Activated CD8-positive, alpha-beta memory T cell treated with anti-CD3 and anti-CD28 coated beads for 24 hours (primary cell): Measurements from ENCODE around the gene RNF14.

Experiments
- DNase-seq: peaks from one replicate; pipeline ENCODE4 v3.0.0-alpha.2; 2020

Gene RNF14

DNA sequence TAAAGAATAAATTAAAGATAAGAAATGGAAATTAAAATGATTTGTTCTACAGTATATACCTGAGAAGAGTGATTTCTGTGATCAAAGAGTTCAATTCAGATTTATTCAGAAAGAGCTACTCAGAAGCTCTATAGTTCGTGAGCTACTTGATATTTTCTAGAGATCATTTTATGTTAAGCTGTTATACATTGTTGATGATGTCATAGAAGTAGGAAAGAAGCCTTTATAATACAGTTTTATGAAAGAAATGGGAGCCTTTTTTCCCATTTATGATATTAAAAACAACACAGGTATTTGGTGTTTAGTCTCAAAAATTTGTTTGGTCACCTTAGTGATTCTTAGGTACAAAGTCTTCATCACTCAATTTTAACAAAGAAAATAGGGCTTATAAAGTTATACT is 20.8 kb downstream of the RNF14 start:
- no peak for DNase-seq

DNA sequence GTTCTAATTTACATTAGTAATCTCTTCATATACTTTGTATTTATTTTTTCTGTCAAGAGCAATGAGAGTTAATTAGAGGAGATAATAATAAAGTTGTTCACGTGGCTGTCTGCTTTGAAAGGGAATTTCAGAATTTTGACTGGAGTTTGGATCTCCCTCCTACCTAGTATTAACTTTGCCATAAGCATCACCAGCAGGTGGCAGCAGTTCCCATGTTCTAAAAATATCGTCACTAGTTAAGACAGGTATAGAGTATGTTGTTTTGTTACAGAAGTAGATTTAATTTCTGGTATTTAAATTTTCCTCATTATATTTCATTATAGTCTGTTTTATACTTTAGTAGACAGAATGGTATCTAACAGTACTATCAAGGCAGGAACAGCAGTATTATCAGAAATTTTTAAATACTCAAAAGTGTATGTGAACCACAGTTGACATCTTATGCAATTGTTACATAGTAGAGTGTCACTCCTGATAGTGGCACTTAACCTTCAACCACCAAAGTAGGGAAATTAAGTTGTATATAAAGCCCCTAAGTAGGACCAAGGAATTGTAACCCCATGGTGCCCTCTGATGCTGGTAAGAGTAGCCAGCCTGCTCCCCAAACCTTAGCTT is 23.6 kb downstream of the RNF14 start:
- peak; percentile 90 for DNase-seq

- no peak for DNase-seq
These were observed 25.7 kb downstream of the RNF14 start for GRCh38 chr5:141994511-141995136.

GRCh38 chr5:141995656-141996055 is 26.8 kb downstream of the RNF14 start:
- DNase-seq = no peak

DNA sequence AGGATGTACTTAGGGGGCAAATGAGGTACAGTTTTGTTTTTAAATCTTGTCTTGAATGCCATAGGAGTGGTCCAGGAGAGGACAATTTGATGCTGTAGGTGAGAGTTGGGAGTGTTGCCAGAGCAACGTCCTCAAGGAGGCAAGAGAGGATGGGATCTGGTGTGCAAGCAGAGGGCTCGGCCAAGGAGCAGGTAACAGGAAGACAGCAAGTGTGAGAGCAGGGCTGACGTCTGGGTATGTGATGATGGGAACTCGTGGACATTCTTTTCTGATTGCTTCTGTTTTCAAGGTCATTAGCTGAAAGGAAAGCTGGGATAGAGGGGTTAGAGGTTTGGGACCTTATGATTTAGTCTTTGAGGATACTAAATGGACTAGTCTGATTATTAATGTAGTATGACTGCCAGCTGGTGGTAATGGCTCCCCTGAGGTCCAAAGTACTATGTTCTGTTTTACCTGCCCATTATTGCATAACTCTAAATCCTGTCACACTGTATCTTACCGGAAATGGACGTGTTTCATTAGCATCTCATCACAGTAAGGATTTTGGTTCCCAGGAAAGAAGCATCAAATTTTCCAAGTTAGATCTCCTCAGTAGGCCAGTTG is 28.6 kb downstream of the RNF14 start:
- no peak for DNase-seq

GRCh38 chr5:142000173-142000572 is 31.3 kb downstream of the RNF14 start:
- no peak for DNase-seq

DNA sequence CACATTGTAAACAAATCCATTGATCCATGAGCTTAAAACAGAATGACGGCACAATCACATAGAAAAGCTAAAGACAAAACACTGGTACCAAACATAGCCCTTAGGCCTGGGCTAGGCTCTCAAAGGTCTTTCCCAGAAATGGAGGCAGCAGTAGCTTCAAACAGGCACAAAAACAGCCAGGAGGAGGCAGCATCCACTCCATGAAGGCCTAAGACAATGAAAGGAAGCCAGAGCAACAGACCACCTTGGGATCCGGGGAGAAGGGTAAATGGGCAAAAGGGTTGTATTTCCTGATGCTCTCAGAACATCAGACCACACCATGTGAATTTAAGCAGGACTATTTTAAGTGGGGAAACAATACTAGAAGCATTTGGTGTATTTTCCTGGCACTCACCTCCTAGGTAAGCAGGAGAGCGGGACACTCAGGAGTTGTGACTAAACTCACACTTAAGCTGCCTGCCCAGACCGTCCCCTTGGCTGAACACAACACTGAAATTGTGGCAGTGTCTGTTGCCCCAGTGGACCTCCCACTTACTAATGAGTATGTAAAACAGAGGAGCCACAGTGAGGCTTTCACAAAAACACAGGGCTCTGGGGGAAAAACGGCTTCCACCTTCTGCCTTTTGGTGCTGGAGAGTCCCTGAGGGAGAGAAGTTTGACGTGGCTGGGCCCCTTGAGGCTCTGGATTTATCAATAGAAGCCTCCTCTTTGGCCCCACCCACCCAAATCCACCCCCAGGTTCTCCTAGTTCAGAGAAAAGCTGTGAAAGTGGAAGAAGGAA is 32.0 kb downstream of the RNF14 start:
- no peak for DNase-seq

GRCh38 chr5:142003266-142003800 is 34.4 kb downstream of the RNF14 start:
- no peak for DNase-seq

DNA sequence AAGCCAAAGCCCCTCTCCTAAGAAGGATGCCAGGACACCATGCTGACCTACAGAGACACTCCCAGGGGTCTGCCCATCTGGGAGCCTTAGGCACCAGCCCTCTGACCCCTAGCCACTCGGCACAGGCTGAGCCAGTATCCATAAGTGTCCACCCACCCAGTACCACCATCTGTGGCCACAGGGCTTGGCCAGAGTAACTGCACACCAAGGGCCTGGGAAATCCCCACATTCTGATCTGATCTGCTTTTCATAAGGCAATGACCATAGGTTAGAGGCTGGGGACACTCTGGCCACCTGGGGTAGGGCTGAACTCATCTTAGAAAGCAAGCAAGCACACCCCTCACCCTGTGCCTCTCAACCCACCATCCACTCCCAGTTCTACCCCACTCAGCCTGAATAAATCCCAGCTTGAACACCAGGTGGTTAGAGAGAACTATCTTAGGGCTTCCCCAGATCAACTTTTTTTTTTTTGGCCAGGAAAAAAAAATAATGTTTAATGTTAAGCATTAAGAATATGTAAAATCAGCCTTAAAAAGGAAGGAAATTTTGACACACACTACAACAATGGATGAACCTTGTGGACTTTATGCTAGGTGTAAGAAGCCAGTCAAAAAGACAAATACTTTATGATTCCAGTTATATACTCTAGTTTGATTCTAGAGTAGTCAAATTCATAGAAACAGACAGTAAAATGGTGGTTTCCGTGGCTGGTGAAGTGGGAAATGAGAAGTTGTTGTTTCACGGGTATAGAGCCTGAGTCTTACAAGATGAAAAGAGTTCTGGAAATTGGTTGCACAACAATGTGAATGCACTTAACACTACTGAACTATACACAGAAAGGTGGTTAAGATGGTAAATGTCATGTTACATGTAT is 37.7 kb downstream of the RNF14 start:
- peak; percentile 70 for DNase-seq

- no peak for DNase-seq
These were observed 38.3 kb downstream of the RNF14 start for GRCh38 chr5:142007237-142007544.

DNA sequence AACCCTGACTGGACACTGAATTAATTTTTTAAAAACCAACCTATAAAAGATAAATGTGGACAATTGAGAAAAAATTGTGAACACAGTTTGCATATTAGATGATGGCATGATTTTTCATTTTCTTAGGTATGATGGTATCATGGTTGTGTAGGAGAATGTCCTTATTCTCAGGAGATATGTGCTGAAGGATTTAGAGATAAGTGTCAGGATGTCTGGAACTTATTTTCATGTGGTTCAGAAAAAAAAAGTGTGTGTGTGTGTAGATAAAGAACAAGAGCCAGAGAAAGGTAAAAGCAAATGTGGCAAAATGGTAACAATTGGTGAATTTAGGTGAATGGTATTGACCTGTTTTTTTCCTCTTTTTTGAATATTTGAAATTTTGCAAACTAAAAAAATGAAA is 39.9 kb downstream of the RNF14 start:
- no peak for DNase-seq

- peak; percentile 52 for DNase-seq
These were observed 41.0 kb downstream of the RNF14 start for GRCh38 chr5:142009886-142010285.

DNA sequence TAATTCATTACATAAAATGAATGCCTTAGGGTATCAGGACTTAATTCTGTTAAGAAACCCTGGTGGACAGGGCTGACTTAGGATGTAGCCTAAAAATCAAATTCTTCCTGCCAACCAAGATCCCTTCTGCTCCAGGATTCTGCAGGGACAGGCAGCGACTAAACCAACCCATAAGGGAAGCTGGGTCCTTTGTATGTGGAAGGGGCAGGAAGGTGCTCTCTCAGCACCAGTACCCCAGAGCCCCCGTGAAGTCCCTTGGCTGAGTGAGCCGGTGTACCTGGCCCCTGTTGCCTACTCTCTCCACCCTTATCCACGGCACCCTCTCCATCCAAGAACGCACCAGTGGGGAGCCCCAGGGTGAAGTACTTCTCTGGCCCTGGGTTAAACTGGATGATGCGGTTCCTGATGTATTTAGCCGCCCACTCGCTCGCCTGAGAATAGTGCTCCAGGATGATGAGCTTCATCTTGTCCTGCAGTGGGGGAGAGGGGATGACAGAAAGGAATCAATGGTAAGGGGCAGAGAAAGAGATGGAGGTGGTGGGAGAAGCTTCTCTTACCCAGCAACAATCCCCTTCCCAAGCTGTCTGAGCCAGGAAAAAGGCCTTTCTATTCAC is 42.8 kb downstream of the RNF14 start:
- no peak for DNase-seq

DNA sequence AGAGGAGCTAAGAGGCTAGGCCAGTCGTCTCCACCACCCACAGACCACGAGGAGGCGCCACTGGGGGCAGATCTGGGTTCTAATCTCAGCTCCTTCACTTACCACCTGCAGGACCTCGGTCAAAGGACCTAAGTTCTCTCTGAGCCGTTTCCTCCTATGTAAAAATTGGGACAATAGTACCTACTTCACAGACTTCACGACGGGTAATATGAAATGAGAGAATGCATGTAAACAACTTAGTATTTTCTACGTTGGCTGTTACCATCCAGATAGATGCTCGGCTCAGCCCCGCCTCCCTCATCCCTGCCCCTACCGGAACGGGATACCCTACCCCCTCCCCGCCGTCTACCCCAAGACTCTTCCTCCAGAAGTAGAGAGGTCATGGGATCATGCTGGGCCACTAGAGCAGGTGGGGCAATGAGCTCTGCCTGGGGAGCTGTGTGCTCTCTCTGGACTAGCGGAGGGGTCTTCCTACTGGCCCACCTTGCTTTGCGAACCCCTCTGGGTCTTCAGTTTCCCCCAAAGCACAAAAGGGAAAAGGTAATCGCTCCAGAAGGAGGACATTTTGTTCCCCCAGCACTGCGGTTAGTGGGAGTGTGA is 43.4 kb downstream of the RNF14 start:
- DNase-seq = peak; percentile 83

GRCh38 chr5:142012792-142013388 is 44.0 kb downstream of the RNF14 start, which contains the start of gene GNPDA1:
Gene GNPDA1, minus strand, starts transcription at chr5:142013027. Its CDS starts 992 bp downstream, at chr5:142012035.
- peak; percentile 88 for DNase-seq

DNA sequence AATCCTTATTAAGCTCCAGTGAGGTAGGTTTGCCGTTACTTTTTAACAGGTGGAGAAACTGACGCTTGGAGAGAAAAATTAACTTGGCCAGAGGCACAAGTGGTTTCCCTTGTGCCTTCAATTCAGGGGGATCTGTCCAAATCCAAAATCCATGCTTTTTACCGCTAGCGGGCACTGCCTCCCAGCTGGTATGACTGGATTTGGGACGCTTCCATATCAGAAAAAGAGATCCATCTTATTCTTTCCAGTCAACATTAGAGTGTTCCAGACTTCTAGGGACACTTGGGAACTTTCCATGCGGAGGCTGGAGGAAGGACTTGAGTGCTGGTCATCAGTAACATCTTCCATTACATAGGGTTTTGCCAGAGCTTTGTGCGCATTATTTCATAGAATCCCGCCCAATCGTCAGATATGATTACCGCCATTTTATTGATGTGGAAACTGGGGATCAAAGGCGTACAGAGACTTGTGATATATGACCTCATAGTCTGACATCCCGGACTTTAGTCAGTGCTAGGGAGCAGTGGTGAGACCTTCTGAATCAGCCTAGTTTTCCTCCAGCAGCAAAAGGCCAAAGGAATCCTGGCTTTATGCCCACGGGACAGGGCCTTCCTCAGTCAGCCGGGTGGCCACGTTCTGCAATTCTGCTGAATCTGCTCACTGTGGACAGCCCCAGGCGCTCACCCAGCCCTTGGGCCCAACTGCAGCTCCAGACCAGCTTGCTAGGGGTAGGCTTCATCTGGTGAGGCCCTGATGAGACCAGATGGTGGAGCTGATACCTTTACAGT is 45.0 kb downstream of the RNF14 start:
- no peak for DNase-seq

DNA sequence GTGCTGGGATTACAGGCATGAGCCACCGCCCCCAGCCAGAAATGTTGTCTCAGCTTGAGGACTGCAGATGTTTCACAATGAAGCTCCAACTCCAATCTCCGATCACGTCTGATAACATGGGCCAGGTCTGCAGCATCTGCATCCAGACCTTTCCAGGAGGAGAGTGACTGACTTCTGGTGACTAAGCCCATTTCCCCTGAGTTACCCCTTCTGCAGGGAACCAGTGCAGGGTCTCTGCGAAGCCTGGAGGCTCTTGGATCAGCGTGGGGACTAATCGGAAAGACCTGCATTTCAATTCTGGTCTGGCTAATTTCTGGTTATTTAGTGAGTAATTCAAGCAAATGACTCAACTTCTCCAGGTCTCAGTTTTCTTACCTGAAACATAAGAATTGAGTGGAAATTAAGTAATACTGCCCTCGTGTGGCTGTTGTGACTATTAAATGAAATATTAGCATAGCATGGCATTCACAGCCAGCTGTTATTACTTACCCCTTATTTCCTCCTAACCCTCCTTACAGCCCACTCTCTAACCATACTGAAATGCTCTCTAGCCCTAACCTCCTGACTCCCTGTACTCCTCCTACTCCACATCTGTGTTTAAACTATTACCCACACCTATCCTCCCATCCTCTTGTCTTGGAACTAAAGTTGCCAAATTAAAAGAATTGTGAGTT is 46.1 kb downstream of the RNF14 start:
- peak; percentile 84 for DNase-seq

GRCh38 chr5:142015781-142016533 is 47.1 kb downstream of the RNF14 start:
- DNase-seq = peak; percentile 81

DNA sequence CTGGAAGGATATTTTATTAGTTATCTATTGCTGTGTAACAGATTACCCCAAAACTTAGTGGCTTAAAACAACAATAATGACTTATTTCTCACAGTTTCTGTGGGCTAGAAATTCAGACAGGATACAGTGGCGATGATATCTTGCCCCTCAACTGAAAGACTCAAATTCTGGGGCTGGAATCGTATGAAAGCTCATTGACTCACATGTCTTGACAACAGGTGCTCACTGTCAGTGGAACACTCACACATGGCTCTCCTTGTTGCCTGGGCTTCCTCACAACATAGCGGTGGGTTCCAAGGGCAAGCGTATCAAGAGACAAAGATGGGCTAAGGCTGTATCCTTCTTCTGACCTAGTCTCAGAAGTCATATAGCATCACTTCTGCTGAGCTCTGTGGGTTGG is 47.7 kb downstream of the RNF14 start:
- DNase-seq = peak; percentile 79
